ENCODE data around the gene PAX6. TPM values are rescaled to one million over a fixed set of nuclear protein-coding genes. Genes with fewer than 3 reads are reported as not detected.
"Not testable (repeated sequence)": the region's sequence is repeated elsewhere in the genome, so short reads cannot be mapped to it uniquely, and the experiment has no call there.

PAX6 gene
- total RNA-seq, 2 experiments from 2014 or later = not detected

DNA sequence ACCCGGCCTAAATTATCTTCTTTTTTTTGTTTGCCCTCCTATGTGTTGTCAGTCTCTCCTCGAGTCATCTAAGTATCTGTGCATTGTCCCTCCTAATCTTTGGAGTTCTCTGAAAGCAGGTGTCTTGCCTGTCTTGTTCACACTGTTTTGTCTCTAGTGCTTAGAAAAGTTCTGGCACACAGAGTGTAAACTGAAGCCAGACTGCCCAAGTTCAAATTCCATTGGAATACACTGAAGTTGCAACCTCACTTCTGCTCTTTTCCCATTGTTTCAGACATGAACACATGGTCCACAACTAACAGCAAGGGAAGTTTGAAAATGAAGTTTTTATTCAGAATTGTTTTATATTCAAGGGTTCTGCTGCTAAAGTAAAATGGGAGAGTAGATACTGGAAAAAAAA is 38.7 kb downstream of the PAX6 start:
- Mint-ChIP-seq H3K27ac (no peak overlapping the region), H3K4me3 (no peak overlapping the region), H3K9me3 (no peaks in the 10 kb centered on the region), H3K4me1 (no peaks in the 10 kb centered on the region), H3K36me3 (ENCODE audit: low read depth) (no peaks in the 10 kb centered on the region), H3K27me3 (no peaks in the 10 kb centered on the region)
- ChIA-PET CTCF (no interaction called here), POLR2A (no interaction called here)
- no peak for DNase-seq

DNA sequence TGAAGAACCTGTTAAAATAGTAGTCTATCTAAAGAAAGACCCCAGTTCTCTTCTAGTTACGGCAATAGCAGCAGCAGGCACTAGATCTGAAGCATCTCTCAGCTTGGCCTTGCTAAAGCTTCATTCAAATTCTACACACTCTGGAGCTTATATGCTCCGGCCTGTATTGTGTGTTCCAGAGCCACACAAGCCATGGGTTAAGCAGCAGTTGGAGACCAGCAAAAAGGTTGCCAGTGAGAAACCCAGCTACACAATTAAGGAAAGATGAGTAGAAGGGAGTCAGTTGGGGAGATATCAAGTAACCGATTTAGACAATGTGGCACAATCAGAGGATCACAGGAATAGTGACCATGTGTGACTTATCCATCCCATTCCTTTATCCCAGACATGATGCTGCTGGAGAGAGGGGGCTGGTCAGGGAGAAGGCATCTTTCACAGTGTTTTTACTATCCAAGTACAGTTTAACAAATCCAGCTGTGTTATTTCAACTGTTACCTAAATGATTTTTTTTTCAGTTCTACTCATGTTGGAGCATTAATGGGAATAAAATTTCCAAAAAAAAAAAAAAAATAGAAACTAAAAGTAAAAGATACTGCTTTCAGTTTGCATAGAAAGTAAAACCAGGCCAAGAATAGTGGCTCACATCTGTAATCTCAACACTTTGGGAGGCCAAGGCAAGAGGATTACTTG is 41.0 kb downstream of the PAX6 start:
- Mint-ChIP-seq H3K27ac (no peak overlapping the region), H3K4me1 (no peaks in the 10 kb centered on the region), H3K9me3 (no peaks in the 10 kb centered on the region), H3K36me3 (ENCODE audit: low read depth) (no peaks in the 10 kb centered on the region), H3K27me3 (no peaks in the 10 kb centered on the region), H3K4me3 (no peak overlapping the region)
- DNase-seq = no peak
- ChIA-PET CTCF (no interaction called here), POLR2A (no interaction called here)

DNA sequence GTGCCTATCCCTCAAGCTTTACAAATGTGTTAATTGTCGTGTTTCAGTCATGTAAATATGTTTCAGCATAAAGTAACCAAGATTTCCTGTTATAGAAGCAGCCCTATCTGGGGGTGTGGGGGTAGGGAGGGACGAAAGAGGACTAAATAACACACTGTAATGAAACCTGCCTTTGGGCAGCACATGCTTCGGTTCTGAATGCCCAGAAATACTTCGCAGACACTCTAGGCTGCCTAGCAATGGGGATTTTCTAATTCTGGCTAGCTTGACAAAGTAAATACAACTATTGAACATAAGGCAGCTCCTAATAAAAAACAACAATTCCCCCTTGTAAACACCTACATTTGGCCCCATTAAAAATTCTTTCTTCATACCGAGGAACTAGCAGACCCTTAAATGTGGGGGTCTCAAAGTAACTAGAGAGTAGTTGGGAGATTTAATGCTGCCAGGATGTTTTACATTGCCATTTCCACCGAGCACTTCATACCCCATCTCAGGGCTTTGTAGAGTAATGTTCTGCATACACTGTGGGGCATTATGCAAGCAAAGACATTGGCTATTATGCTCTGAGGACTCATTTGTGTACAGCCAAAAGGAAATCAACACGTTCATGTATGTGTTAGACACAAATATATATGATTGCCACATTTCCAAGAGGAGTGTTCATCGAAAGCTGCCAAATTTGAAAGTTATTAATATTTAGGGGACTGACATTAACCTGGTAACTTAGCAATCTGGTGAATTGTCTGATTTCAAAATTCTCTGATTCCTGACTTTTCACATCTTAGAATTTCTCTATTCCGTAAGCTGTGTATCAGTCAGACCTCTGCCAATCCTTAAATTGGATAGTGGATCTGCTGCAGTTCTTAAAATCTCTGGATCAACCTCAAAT is 42.1 kb downstream of the PAX6 start:
- no peak overlapping the region for H3K4me3 Mint-ChIP-seq
- no peaks in the 10 kb centered on the region for H3K27me3 Mint-ChIP-seq
- DNase-seq = no peak
- no peak overlapping the region for H3K27ac Mint-ChIP-seq
- ChIA-PET POLR2A (no interaction called here), CTCF (interaction anchor here (0.7 kb wide), 1 partner anchor 358 kb away, joined by 3 read pairs; no protein-coding TSS in a partner anchor)
- H3K9me3 Mint-ChIP-seq = no peaks in the 10 kb centered on the region
- no peaks in the 10 kb centered on the region for H3K36me3 Mint-ChIP-seq (ENCODE audit: low read depth)
- H3K4me1 Mint-ChIP-seq = no peaks in the 10 kb centered on the region

DNA sequence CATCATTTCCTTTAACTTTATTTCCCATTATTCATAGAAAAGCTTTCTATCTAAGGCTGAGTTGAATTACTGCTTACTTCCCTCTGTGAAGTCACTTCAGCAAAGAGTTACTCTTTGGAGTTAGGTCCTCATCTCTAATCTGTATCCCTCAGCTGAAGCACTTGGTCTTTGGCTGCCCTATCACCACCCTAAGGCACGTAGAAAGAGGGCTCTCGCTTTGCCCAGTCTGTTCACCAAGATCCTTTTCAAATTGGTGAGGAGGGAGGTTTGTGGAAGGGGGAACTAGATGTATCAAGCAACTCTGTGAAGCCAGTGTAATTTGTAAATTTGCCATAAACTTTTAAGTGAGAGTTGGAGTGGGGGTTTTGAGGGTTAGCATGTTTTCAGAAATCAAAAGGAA is 43.4 kb downstream of the PAX6 start:
- Mint-ChIP-seq H3K4me3 (no peak overlapping the region), H3K27me3 (no peaks in the 10 kb centered on the region)

DNA sequence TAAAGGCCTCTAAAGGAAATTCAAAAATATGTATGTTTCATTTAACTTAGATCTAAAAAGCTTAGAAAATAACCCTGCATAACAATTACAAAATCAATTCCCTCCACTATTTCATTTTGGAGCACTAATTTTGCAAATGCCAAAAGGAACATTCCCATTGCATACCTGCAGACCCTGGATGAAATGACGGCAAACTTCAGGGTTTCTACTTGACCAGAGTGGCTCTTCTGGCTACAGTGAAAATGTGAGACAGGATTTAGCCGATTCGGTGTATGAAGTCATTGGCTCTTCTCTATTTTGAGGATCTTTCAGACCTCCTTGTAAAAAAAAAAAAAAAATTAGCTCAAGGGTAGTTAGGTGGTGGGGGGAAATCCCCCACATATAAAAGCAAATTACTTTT is 44.1 kb downstream of the PAX6 start:
- Mint-ChIP-seq H3K36me3 (ENCODE audit: low read depth) (no peaks in the 10 kb centered on the region), H3K9me3 (no peaks in the 10 kb centered on the region), H3K4me1 (no peaks in the 10 kb centered on the region), H3K27ac (no peak overlapping the region), H3K27me3 (no peaks in the 10 kb centered on the region), H3K4me3 (no peak overlapping the region)
- ChIA-PET POLR2A (no interaction called here), CTCF (no interaction called here)
- DNase-seq = no peak

More for the DNA sequence above, 43.4 kb downstream of the PAX6 start:
- ChIA-PET POLR2A (no interaction called here), CTCF (interaction anchor here (0.6 kb wide), 1 partner anchor 28 kb away, joined by 3 read pairs; no protein-coding TSS in a partner anchor)
- no peak for DNase-seq
- H3K36me3 Mint-ChIP-seq (ENCODE audit: low read depth) = no peaks in the 10 kb centered on the region
- H3K9me3 Mint-ChIP-seq = no peaks in the 10 kb centered on the region
- H3K27ac Mint-ChIP-seq = no peak overlapping the region
- no peaks in the 10 kb centered on the region for H3K4me1 Mint-ChIP-seq

DNA sequence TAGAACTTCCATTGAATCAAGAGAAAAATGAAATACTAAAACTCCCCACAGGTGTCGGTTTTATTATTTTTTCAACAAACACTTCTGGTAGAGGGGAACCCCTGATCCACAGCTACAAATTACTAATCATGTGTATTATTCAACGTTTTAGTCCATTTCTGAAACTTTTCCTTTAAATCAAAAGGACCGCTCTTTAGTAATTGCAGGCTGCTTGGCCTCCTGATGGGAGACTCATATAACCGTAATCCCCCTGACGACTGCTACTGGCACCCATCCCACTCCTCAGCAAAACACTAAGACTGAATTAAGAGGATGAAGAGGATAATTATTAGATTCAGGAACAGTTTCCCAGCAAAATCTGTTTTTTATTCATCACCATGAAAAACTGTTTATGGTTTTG is 46.4 kb downstream of the PAX6 start:
- POLR2A ChIA-PET = no interaction called here
- Mint-ChIP-seq H3K36me3 (ENCODE audit: low read depth) (no peaks in the 10 kb centered on the region), H3K4me1 (no peaks in the 10 kb centered on the region), H3K27ac (no peak overlapping the region), H3K27me3 (no peaks in the 10 kb centered on the region), H3K4me3 (no peak overlapping the region), H3K9me3 (no peaks in the 10 kb centered on the region)
- CTCF ChIA-PET = no interaction called here
- DNase-seq = no peak

DNA sequence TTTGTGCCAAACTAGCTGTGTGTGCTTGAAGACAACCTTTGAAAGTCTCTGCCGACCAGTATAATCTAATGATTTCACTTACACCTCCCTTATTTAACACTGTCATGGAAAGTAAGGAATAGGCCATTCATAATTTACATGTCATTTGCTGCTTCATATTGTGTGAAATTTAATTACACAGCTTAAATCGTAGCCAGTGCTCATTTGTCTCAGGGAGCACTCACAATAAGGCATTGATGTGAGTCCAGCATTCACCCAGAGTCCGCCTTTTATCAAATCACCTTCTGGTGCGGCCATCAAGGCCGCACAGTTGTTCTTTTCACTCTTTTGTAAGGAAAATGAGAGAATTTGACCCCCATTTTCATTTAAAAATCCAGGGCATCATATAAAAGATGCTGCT is 46.9 kb downstream of the PAX6 start:
- DNase-seq = no peak
- no peaks in the 10 kb centered on the region for H3K9me3 Mint-ChIP-seq
- H3K4me3 Mint-ChIP-seq = no peak overlapping the region
- ChIA-PET CTCF (no interaction called here), POLR2A (no interaction called here)
- H3K36me3 Mint-ChIP-seq (ENCODE audit: low read depth) = no peaks in the 10 kb centered on the region
- no peaks in the 10 kb centered on the region for H3K4me1 Mint-ChIP-seq
- H3K27ac Mint-ChIP-seq = no peak overlapping the region
- H3K27me3 Mint-ChIP-seq = no peaks in the 10 kb centered on the region

DNA sequence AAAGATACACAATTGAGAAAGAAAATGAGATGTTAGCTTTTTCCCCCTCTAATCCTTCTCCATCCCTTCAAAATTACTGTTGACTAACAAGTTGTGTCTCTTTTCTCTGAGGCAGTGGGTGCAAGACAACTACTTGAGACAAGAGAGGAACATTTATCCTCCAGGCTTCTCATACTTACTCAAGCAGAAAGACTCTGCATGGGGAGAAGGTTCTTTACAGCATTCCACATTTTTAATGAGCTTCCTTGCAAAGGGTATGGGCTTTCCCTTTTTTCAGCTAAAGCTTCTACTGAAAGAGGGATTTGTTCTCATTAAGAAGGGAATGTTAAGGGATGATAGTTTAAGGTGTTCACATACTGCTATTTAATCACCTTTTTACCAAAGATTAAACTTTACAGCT is 47.8 kb downstream of the PAX6 start:
- H3K36me3 Mint-ChIP-seq (ENCODE audit: low read depth) = no peaks in the 10 kb centered on the region
- DNase-seq = no peak
- no peaks in the 10 kb centered on the region for H3K27me3 Mint-ChIP-seq
- CTCF ChIA-PET = interaction anchor here (0.6 kb wide), 1 partner anchor 231 kb away, joined by 3 read pairs; no protein-coding TSS in a partner anchor
- no peak overlapping the region for H3K27ac Mint-ChIP-seq
- POLR2A ChIA-PET = no interaction called here
- H3K9me3 Mint-ChIP-seq = no peaks in the 10 kb centered on the region
- no peaks in the 10 kb centered on the region for H3K4me1 Mint-ChIP-seq
- H3K4me3 Mint-ChIP-seq = no peak overlapping the region

DNA sequence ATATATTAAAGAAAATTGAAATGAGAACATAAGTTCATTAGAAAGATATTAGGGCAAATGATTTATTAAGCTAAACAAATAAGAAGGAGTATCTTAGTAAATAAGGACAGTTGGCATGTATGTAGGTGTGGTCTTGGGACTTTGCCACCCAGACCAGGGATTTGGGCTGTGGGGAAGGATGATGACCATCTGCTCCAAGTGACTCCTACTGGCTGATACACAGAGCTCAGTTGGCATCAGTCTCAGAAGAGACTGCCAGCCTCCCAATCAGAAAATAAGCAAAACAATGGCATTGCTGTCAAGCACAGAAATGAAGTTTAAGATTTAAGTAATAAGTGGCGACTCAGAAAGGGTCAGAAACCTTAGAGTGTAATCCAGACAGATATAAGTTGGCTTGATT is 49.5 kb downstream of the PAX6 start:
- POLR2A ChIA-PET = no interaction called here
- H3K27me3 Mint-ChIP-seq = no peaks in the 10 kb centered on the region
- H3K4me1 Mint-ChIP-seq = no peaks in the 10 kb centered on the region
- CTCF ChIA-PET = no interaction called here
- H3K4me3 Mint-ChIP-seq = no peak overlapping the region
- DNase-seq = no peak
- no peaks in the 10 kb centered on the region for H3K9me3 Mint-ChIP-seq
- H3K36me3 Mint-ChIP-seq (ENCODE audit: low read depth) = no peaks in the 10 kb centered on the region
- no peak overlapping the region for H3K27ac Mint-ChIP-seq

DNA sequence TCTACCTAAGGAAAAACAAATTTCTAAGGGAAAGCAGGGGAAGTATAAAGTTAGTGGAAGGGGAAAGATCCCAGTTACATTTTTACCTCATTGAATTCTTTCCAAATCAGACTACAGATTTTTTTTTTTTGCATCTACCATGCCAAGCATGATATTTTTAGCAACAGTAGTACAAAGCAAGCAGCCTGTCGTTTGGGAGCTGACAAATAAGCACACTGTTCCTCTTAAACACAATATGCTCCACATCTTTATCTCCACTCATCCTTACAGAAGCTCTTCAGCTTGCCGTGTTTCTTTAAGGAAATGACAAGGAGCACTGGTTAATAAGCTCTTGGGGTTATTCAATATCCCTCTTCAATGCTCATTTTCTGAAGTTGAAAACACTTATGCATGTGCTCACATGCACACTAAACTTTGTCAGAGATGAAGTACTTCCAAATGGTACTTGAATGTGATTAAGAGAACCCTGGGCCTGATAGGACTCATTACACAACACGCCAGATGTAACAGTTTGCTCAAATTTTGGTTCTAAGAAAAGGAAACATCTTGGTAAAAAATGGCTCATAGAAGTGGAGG is 53.8 kb downstream of the PAX6 start:
- ChIA-PET CTCF (no interaction called here), POLR2A (no interaction called here)
- DNase-seq = no peak
- no peaks in the 10 kb centered on the region for H3K4me1 Mint-ChIP-seq
- no peak overlapping the region for H3K4me3 Mint-ChIP-seq
- no peaks in the 10 kb centered on the region for H3K36me3 Mint-ChIP-seq (ENCODE audit: low read depth)
- no peaks in the 10 kb centered on the region for H3K27me3 Mint-ChIP-seq
- no peaks in the 10 kb centered on the region for H3K9me3 Mint-ChIP-seq
- no peak overlapping the region for H3K27ac Mint-ChIP-seq

DNA sequence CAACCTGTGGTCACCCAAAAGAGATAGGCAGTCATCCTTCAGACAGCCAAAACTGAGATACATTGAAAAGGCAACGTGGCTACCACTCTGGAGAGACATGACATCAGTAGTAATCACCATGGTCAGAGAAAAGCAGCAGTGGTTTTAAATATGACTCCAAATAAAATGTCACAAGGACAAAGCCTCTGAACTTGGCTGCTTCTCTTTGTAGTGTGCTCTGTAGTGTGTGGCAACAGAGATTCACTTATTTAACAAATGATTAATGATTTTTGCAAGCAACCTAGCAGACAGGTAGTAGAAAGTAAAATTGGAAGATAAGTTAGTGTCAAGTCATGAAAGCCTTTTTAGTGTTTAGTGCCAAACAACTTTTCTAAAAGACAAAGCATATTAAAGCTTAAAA is 63.5 kb downstream of the PAX6 start:
- H3K4me1 Mint-ChIP-seq = no peaks in the 10 kb centered on the region
- POLR2A ChIA-PET = no interaction called here
- no peak overlapping the region for H3K4me3 Mint-ChIP-seq
- CTCF ChIA-PET = no interaction called here
- H3K9me3 Mint-ChIP-seq = peaks cover 4% of the 10 kb centered on the region
- DNase-seq = no peak
- no peaks in the 10 kb centered on the region for H3K36me3 Mint-ChIP-seq (ENCODE audit: low read depth)
- no peaks in the 10 kb centered on the region for H3K27me3 Mint-ChIP-seq
- H3K27ac Mint-ChIP-seq = no peak overlapping the region

DNA sequence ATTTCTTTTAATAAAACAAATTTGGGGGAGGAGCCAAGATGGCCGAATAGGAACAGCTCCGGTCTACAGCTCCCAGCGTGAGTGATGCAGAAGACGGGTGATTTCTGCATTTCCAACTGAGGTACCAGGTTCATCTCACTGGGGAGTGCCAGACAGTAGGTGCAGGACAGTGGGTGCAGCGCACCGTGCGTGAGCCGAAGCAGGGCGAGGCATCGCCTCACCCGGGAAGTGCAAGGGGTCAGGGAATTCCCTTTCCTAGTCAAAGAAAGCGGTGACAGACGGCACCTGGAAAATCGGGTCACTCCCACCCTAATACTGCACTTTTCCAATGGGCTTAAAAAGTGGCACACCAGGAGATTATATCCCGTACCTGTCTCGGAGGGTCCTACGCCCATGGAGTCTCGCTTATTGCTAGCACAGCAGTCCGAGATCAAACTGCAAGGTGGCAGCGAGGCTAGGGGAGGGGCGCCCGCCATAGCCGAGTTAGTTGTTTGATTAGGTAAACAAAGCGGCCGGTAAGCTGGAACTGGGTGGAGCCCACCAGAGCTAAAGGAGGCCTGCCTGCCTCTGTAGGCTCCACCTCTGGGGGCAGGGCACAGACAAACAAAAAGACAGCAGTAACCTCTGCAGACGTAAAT is 70.3 kb downstream of the PAX6 start:
- POLR2A ChIA-PET; CTCF ChIA-PET; H3K27me3 Mint-ChIP-seq; H3K36me3 Mint-ChIP-seq (ENCODE audit: low read depth); H3K27ac Mint-ChIP-seq; H3K4me1 Mint-ChIP-seq; H3K9me3 Mint-ChIP-seq; H3K4me3 Mint-ChIP-seq; DNase-seq: not testable (repeated sequence)

DNA sequence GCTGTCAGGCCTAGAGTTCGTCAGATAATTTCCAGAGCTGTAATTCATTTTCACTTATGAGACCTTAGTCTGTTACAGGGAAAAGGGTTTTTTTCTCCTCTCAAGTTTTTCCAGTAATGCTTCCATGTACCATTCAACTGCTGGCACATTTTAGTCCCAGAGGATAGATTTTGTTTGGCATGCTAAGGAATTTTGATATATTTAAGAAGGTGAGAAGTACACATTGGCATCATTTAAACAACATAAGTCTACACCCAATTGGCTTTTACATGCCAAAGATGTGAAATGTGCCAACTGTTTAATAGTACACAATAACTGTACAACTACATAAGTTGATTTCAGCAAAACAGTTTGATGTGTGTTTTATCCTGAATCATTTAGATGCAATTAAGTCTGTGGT is 71.0 kb downstream of the PAX6 start:
- H3K27ac Mint-ChIP-seq = no peak overlapping the region
- no peaks in the 10 kb centered on the region for H3K4me1 Mint-ChIP-seq
- ChIA-PET CTCF (no interaction called here), POLR2A (no interaction called here)
- H3K27me3 Mint-ChIP-seq = no peaks in the 10 kb centered on the region
- no peaks in the 10 kb centered on the region for H3K36me3 Mint-ChIP-seq (ENCODE audit: low read depth)
- DNase-seq = no peak
- H3K9me3 Mint-ChIP-seq = peaks cover 10% of the 10 kb centered on the region
- no peak overlapping the region for H3K4me3 Mint-ChIP-seq
